Measurements from ENCODE around the gene VOPP1. TPM values are rescaled to one million over a fixed set of nuclear protein-coding genes. Genes with fewer than 3 reads are reported as not detected.

Gene VOPP1
- total RNA-seq, 1 donor from 2014 or later = 53.7 TPM

DNA sequence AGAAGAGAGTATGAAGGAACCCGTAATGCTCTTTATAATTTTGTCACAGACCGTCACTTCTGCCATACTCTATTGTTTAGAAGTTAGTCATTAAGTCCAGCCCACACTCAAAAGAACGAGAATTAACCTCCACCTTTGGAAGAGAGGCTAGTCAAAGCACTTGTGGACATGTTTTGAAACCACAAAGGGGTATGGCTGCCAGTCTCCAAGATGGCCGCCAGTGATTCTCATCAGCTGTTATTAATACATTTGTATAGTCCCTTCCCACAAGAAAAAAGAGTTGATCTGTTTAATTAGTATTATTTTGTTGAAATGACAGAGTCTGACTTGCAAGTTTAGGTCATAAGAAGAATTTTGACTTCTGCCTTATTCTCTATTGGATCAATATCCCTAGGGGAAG lies 23.2 kb upstream of the VOPP1 start:
- Histone ChIP-seq H3K27me3 (no peaks in the 10 kb centered on the region), H3K4me1 (no peaks in the 10 kb centered on the region), H3K27ac (no peak overlapping the region), H3K4me3 (no peak overlapping the region), H3K36me3 (no peaks in the 10 kb centered on the region), H3K9me3 (no peaks in the 10 kb centered on the region)
- TF ChIP-seq, protein P1, sequence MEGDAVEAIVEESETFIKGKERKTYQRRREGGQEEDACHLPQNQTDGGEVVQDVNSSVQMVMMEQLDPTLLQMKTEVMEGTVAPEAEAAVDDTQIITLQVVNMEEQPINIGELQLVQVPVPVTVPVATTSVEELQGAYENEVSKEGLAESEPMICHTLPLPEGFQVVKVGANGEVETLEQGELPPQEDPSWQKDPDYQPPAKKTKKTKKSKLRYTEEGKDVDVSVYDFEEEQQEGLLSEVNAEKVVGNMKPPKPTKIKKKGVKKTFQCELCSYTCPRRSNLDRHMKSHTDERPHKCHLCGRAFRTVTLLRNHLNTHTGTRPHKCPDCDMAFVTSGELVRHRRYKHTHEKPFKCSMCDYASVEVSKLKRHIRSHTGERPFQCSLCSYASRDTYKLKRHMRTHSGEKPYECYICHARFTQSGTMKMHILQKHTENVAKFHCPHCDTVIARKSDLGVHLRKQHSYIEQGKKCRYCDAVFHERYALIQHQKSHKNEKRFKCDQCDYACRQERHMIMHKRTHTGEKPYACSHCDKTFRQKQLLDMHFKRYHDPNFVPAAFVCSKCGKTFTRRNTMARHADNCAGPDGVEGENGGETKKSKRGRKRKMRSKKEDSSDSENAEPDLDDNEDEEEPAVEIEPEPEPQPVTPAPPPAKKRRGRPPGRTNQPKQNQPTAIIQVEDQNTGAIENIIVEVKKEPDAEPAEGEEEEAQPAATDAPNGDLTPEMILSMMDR (IDR thresholded peaks at IDR 0.05) = no peak
- ATAC-seq (no peak), DNase-seq (no peak)
- intact Hi-C loops (cut with DNase I) = no loop called here

DNA sequence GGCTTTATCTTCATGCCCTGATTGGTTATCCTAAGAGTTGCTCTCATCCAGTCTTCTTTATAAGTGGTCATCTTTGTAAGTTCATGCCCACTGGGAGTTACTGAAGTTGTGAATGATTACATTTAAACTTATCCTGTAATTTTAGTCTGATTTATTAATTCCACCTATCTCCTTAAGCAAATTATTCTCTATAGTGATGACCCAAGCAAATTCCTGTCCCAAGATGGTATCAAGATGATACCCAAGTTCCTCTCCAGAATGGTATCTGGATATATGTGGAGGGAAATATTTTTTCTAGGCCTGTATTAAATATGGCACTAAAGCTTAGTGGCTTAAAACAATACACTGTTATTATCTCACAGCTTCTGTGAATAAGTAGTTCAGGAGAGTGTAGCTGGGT lies 22.6 kb upstream of the VOPP1 start:
- Histone ChIP-seq H3K4me1 (no peaks in the 10 kb centered on the region), H3K9me3 (no peaks in the 10 kb centered on the region), H3K36me3 (no peaks in the 10 kb centered on the region), H3K27ac (no peak overlapping the region), H3K27me3 (no peaks in the 10 kb centered on the region), H3K4me3 (no peak overlapping the region)
- TF ChIP-seq, protein P1 (IDR thresholded peaks at IDR 0.05) = no peak
- DNase-seq (no peak), ATAC-seq (no peak)
- intact Hi-C loops (cut with DNase I) = no loop called here

DNA sequence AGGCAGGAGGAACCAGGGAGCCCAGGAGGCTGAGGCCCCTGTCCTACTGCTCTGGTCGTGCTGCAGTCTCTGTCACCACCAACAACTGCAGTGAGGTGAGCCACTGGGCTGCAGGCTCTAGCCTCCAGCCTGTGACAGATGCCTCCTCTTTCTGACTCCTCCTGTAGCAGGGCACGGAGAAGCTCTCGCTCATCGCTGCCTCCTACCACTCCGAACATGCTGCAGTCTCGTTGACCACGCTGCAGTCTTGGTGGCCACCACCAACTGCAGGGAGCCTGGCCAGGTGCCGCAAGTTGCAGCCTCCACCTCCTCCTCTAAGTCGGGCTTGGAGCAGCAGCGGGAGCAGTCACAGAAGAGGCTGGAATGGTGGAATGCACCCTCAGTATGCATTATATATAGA lies 22.1 kb upstream of the VOPP1 start:
- no peak for DNase-seq
- no peaks in the 10 kb centered on the region for H3K9me3 ChIP-seq

DNA sequence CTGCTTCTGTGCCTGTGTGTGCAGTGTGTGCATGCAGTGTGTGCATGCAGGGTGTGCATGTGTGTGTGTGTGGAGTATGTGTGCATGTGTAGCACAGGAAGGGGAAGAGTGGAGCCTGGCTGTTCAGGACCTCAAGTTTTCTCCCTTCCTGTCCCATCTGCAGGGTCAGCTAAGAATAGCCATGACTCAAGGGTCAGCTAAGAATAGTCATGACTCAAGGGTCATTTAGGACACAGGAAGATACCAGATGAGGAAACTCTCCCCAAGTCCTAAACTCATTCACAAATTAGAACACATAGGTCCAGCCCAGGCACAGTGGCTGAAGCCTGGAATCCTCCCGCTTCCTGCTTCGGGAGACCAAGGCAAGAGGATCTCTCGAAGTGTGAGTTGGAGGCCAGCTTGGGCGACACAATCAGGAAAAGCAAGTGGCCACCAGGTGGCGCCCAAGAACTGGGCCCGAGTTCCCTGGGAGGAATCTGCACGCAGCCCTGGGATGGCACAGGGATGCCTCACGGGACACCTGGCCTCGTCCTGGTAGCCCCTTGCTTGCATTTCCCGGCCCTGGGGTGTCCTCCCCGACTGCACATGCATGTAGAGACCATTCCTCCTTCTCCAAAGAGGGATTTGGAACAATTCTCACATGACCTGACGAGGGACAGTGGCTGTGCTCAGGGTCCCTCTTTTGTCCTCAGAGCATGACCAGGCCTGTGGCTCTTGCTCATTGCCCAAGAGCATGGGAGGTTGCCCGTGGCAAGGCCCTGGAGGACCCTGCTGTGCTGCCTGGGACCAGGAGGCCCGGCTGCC lies 21.4 kb upstream of the VOPP1 start:
- Histone ChIP-seq H3K4me3 (no peak overlapping the region), H3K9me3 (no peaks in the 10 kb centered on the region), H3K27ac (no peak overlapping the region), H3K4me1 (no peaks in the 10 kb centered on the region), H3K27me3 (no peaks in the 10 kb centered on the region), H3K36me3 (no peaks in the 10 kb centered on the region)
- intact Hi-C loops (cut with DNase I) = no loop called here
- DNase-seq (peak; percentile 82), ATAC-seq (peak; percentile 65)
- TF ChIP-seq, protein P1 (IDR thresholded peaks at IDR 0.05) = peak; percentile 85

More for the DNA sequence above, 22.1 kb upstream of the VOPP1 start:
- Histone ChIP-seq H3K4me1 (no peaks in the 10 kb centered on the region), H3K27ac (no peak overlapping the region), H3K36me3 (no peaks in the 10 kb centered on the region), H3K27me3 (no peaks in the 10 kb centered on the region), H3K4me3 (no peak overlapping the region)
- intact Hi-C loops (cut with DNase I) = no loop called here
- ATAC-seq = no peak
- TF ChIP-seq, protein P1 (IDR thresholded peaks at IDR 0.05) = no peak

DNA sequence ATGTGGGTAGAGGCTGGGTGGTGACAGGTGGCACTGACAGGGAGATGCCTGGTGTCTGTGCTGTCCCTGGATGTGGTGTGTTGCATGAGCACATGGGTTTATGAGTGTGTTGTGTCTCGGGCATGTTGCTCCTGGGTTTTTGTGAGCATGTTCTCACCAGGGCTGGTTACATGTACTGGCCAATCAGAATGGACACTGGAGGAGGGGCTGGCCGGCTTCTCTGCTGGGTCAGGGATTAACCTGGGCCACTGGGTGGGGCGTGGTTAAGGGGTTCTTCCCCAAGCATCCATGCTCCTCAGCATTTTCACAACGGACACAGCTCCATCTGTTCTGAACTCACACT lies 20.8 kb upstream of the VOPP1 start:
- Histone ChIP-seq H3K36me3 (no peaks in the 10 kb centered on the region), H3K27me3 (no peaks in the 10 kb centered on the region), H3K27ac (no peak overlapping the region), H3K4me3 (no peak overlapping the region), H3K4me1 (no peaks in the 10 kb centered on the region), H3K9me3 (no peaks in the 10 kb centered on the region)
- intact Hi-C loops (cut with DNase I) = no loop called here
- ATAC-seq (no peak), DNase-seq (no peak)
- TF ChIP-seq, protein P1 (IDR thresholded peaks at IDR 0.05) = no peak
